ENCODE results near the gene FRYL.

GRCh38 chr4:48780865-48781214 lies 761 bp upstream of the FRYL start:
- TF ChIP-seq, protein P1, sequence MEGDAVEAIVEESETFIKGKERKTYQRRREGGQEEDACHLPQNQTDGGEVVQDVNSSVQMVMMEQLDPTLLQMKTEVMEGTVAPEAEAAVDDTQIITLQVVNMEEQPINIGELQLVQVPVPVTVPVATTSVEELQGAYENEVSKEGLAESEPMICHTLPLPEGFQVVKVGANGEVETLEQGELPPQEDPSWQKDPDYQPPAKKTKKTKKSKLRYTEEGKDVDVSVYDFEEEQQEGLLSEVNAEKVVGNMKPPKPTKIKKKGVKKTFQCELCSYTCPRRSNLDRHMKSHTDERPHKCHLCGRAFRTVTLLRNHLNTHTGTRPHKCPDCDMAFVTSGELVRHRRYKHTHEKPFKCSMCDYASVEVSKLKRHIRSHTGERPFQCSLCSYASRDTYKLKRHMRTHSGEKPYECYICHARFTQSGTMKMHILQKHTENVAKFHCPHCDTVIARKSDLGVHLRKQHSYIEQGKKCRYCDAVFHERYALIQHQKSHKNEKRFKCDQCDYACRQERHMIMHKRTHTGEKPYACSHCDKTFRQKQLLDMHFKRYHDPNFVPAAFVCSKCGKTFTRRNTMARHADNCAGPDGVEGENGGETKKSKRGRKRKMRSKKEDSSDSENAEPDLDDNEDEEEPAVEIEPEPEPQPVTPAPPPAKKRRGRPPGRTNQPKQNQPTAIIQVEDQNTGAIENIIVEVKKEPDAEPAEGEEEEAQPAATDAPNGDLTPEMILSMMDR (IDR thresholded peaks at IDR 0.05; ENCODE audit: insufficient read depth, low read length, poor library complexity, severe bottlenecking): no peak
- TF ChIP-seq EZH2phosphoT487 (conservative IDR thresholded peaks at IDR 0.05; ENCODE audit: low read length): no peak

All from SU-DHL-6 (cell line).